Activated T-helper 1 cell treated with anti-CD3 and anti-CD28 coated beads, Interleukin-12 subunit alpha, Interleukin-12 subunit beta, Interleukin-2, Interleukin-4 antibody, amounts not matched to agents 30 ng/mL and 10 ng/mL and 1 ng/mL, durations not matched to agents 14 hours and 24 hours and 36 hours (primary cell): Measurements from ENCODE around the gene BCAR1. TPM values are rescaled to one million over a fixed set of nuclear protein-coding genes. Genes with fewer than 3 reads are reported as not detected.

ENCODE experiments used
- DNase-seq: peaks from one replicate; pipeline ENCODE4 v3.0.0; 2021; ENCODE audit warnings: low spot score
- H3K27ac Mint-ChIP-seq: one replicate; pipeline ENCODE4 v1.8.0; 2021; ENCODE audit warnings: mild to moderate bottlenecking, mixed read lengths
- H3K27me3 Mint-ChIP-seq: one replicate; pipeline ENCODE4 v1.8.0; 2022; ENCODE audit warnings: mild to moderate bottlenecking, moderate library complexity, mixed read lengths; ENCODE audit not compliant: insufficient read depth
- H3K36me3 Mint-ChIP-seq: one replicate; pipeline ENCODE4 v1.8.0; 2021; ENCODE audit warnings: low read depth, mixed read lengths
- H3K4me1 Mint-ChIP-seq: one replicate; pipeline ENCODE4 v1.8.0; 2021; ENCODE audit warnings: low read depth, mixed read lengths
- H3K4me3 Mint-ChIP-seq: one replicate; pipeline ENCODE4 v1.8.0; 2021; ENCODE audit warnings: mild to moderate bottlenecking, moderate library complexity, mixed read lengths
- H3K9me3 Mint-ChIP-seq: one replicate; pipeline ENCODE4 v1.8.0; 2021; ENCODE audit warnings: mixed read lengths
- intact Hi-C: fragments of 100-400 bp; cut with micrococcal nuclease; formaldehyde crosslinking; loops from one replicate; pipeline ENCODE4 v1.15.1; 2024
- total RNA-seq: library from RNA; stranded (reverse); gene quantifications from 2 replicates; pipeline ENCODE4 v1.2.3, GENCODE V29; 2022

BCAR1 gene
- total RNA-seq, 1 donor from 2014 or later = 0.13 TPM

- no peaks in the 10 kb centered on the region for H3K9me3 Mint-ChIP-seq
- no peaks in the 10 kb centered on the region for H3K36me3 Mint-ChIP-seq
- no peak for DNase-seq
- H3K4me1 Mint-ChIP-seq = peaks cover 11% of the 10 kb centered on the region
- H3K27me3 Mint-ChIP-seq = peaks cover 14% of the 10 kb centered on the region
- H3K4me3 Mint-ChIP-seq = no peak overlapping the region
- intact Hi-C loops = loop anchor here (2.0 kb wide), 1 partner anchor 18 kb away; no protein-coding TSS in a partner anchor
- H3K27ac Mint-ChIP-seq = no peak overlapping the region
Measured at GRCh38 chr16:75203096-75203495, 48.3 kb downstream of the BCAR1 start.

GRCh38 chr16:75202069-75202590, 49.3 kb downstream of the BCAR1 start:
- H3K27me3 Mint-ChIP-seq = peaks cover 23% of the 10 kb centered on the region
- no peak overlapping the region for H3K27ac Mint-ChIP-seq
- H3K36me3 Mint-ChIP-seq = no peaks in the 10 kb centered on the region
- H3K4me3 Mint-ChIP-seq = no peak overlapping the region
- intact Hi-C loops = loop anchor here (2.0 kb wide), 1 partner anchor 19 kb away; no protein-coding TSS in a partner anchor
- no peak for DNase-seq
- H3K4me1 Mint-ChIP-seq = peaks cover 11% of the 10 kb centered on the region
- no peaks in the 10 kb centered on the region for H3K9me3 Mint-ChIP-seq

DNA sequence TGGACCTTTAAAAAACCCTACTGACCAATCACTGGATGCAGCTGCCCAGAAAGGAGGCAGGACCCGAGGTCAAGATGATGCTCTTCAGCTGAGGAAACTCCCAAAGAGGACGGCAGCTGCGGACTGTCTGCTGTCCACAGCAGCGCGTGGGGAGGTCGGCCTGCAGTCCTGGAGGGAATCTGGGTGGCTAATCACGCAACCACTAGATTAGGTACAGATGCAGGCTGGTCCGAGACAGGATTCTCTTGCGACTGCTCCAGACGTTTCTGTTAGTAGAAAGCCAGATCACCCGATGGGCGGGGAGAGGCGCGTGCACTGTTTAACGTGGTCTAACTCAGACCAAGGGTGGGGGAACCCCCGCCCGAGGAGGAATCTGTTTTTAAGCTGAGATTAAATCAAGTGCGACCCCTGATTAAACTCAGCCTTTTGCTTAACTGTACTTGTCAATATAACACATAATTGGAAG, 53.3 kb downstream of the BCAR1 start:
- intact Hi-C loops = loop anchor here (5.0 kb wide), 1 partner anchor 34 kb away; no protein-coding TSS in a partner anchor
- no peak for DNase-seq

DNA sequence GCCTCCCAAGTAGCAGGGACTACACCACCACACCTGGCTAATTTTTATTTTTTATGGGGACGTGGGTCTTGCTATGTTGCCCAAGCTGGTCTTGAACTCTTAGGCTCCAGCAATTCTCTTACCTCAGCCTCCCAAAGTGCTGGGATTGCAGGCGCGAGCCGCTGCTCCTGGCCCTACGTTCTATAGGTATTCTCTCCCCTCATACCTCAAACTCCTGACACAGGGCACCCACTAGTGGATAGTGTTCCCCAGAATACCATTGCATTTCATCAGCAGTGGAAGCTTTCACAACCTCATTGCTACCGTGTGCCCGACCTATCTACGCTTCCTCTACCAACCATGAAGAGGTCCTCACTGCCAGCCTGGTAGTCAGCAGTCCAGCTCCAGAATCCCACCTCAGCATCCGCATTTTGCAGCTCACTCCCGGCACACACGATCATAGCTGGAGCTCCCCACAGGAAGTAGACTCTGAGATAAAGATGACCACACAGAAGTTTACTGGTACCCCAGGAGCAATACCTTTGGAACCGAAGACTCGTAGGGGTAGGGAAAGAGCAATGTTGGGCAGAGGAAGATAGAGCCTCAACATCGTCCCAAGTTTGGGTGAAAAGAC, 53.8 kb downstream of the BCAR1 start:
- no peak overlapping the region for H3K4me3 Mint-ChIP-seq
- peaks cover 35% of the 10 kb centered on the region for H3K27me3 Mint-ChIP-seq
- intact Hi-C loops = loop anchor here (5.0 kb wide), 1 partner anchor 35 kb away; no protein-coding TSS in a partner anchor
- no peak for DNase-seq
- no peaks in the 10 kb centered on the region for H3K9me3 Mint-ChIP-seq
- H3K36me3 Mint-ChIP-seq = no peaks in the 10 kb centered on the region
- H3K4me1 Mint-ChIP-seq = peaks cover 11% of the 10 kb centered on the region
- H3K27ac Mint-ChIP-seq = no peak overlapping the region

More for the DNA sequence above, 53.3 kb downstream of the BCAR1 start:
- Mint-ChIP-seq H3K4me3 (no peak overlapping the region), H3K27me3 (peaks cover 35% of the 10 kb centered on the region), H3K9me3 (no peaks in the 10 kb centered on the region), H3K27ac (no peak overlapping the region), H3K36me3 (no peaks in the 10 kb centered on the region), H3K4me1 (peaks cover 11% of the 10 kb centered on the region)

DNA sequence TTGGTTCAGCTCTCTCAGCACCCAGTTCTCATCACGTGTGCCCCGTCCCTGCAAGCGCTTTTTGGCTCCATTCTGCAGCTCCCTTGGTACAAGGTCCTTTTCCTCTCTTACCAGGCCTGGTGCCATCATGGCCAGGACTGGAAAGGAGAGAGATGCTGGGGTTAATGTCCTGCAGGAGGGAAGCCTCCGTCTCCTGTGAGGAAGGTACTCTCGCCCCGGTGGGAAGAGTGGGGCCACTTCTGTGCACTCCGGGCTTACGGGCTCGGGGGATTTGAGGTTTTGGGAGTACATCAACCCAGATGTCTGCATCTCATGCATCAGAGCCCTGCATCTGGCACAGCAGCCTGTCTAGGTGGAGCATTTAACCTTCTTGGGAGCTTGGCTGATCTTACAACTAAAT, 54.6 kb downstream of the BCAR1 start:
- Mint-ChIP-seq H3K4me3 (no peak overlapping the region), H3K36me3 (no peaks in the 10 kb centered on the region), H3K4me1 (peaks cover 11% of the 10 kb centered on the region), H3K27ac (no peak overlapping the region), H3K9me3 (no peaks in the 10 kb centered on the region), H3K27me3 (peaks cover 33% of the 10 kb centered on the region)
- intact Hi-C loops = loop anchor here (5.0 kb wide), 1 partner anchor 35 kb away; no protein-coding TSS in a partner anchor
- DNase-seq = no peak

- intact Hi-C loops = loop anchor here (5.0 kb wide), 1 partner anchor 36 kb away; no protein-coding TSS in a partner anchor
- no peaks in the 10 kb centered on the region for H3K9me3 Mint-ChIP-seq
- H3K27me3 Mint-ChIP-seq = peaks cover 30% of the 10 kb centered on the region
- no peak for DNase-seq
- H3K4me1 Mint-ChIP-seq = peaks cover 8% of the 10 kb centered on the region
- no peak overlapping the region for H3K4me3 Mint-ChIP-seq
- no peak overlapping the region for H3K27ac Mint-ChIP-seq
- H3K36me3 Mint-ChIP-seq = no peaks in the 10 kb centered on the region
Measured at GRCh38 chr16:75195811-75196790, 55.3 kb downstream of the BCAR1 start.

- Mint-ChIP-seq H3K27ac (no peak overlapping the region), H3K4me3 (no peak overlapping the region), H3K36me3 (no peaks in the 10 kb centered on the region), H3K27me3 (peaks cover 26% of the 10 kb centered on the region), H3K9me3 (no peaks in the 10 kb centered on the region), H3K4me1 (no peaks in the 10 kb centered on the region)
- intact Hi-C loops = no loop called here
- DNase-seq = no peak
Measured at GRCh38 chr16:75193730-75194444, 57.5 kb downstream of the BCAR1 start.

DNA sequence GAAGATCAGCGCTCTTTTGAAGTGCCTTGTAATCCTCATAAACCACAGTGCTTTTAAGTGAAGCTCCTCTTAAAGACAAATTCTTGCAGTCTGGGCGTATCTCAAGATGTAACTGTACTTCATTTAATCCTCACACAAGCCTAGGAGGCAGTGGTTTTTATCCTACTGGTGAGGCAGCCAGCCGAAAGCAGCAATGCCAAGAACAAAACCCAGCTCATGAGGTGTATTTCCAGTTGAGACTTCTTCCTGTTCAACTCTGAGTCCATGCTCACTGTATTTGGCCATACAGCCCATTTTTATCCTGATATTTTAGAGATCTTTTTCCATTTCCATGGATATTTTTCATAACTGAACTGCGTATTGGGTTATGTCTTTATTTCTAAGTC, 58.2 kb downstream of the BCAR1 start:
- no peak for DNase-seq
- Mint-ChIP-seq H3K27ac (no peak overlapping the region), H3K9me3 (no peaks in the 10 kb centered on the region), H3K36me3 (no peaks in the 10 kb centered on the region), H3K27me3 (peaks cover 23% of the 10 kb centered on the region), H3K4me1 (no peaks in the 10 kb centered on the region), H3K4me3 (no peak overlapping the region)
- intact Hi-C loops = no loop called here

GRCh38 chr16:75192606-75193264, 58.7 kb downstream of the BCAR1 start:
- H3K4me1 Mint-ChIP-seq = no peaks in the 10 kb centered on the region
- no peaks in the 10 kb centered on the region for H3K36me3 Mint-ChIP-seq
- H3K4me3 Mint-ChIP-seq = no peak overlapping the region
- no peak overlapping the region for H3K27ac Mint-ChIP-seq
- intact Hi-C loops = no loop called here
- no peaks in the 10 kb centered on the region for H3K9me3 Mint-ChIP-seq
- peaks cover 18% of the 10 kb centered on the region for H3K27me3 Mint-ChIP-seq
- no peak for DNase-seq

GRCh38 chr16:75189638-75190245, 61.7 kb downstream of the BCAR1 start:
- Mint-ChIP-seq H3K9me3 (peaks cover 3% of the 10 kb centered on the region), H3K36me3 (no peaks in the 10 kb centered on the region), H3K4me3 (no peak overlapping the region), H3K4me1 (no peaks in the 10 kb centered on the region), H3K27ac (no peak overlapping the region), H3K27me3 (peaks cover under 1% of the 10 kb centered on the region)
- no peak for DNase-seq
- intact Hi-C loops = no loop called here

DNA sequence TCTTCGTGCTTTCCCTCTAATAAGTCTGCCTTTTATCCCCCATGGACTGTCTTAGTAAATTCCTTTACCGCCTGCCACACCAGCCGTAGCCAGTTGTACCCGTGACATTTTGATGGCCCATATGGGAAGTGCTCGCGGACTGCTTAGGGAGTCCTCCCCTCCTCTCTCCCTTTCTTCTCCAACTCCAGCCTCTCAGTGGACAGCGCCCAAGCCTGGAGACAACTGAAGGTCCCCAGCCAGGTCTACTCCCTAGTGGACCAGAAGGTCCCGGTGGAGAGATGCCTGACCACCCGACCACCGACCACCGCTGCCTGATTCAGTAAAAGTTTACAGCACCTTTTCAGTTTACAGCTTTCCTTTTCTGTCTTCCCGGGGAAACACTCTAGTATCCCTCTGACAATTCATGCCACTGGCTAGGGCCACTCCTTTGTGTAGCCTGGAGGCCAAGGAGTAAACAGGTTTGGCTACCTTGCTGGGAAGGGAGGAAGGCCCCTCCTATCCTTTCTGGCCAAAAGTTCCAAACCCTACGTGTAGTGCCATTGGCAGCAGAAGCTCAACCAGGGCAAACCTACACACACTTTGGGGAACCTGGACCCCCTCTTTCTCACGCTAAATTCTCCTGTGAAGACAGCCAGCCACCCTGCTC, 62.5 kb downstream of the BCAR1 start:
- no peak for DNase-seq
- Mint-ChIP-seq H3K9me3 (peaks cover 3% of the 10 kb centered on the region), H3K4me1 (no peaks in the 10 kb centered on the region), H3K27ac (no peak overlapping the region), H3K4me3 (no peak overlapping the region), H3K36me3 (no peaks in the 10 kb centered on the region), H3K27me3 (no peaks in the 10 kb centered on the region)
- intact Hi-C loops = no loop called here
